ENCODE results near the gene EML5. TPM values are rescaled to one million over a fixed set of nuclear protein-coding genes. Genes with fewer than 3 reads are reported as not detected.

EML5 gene
- total and polyA plus RNA-seq, 2 experiments from 2014 or later: 1.4 TPM; not detected in 1

DNA sequence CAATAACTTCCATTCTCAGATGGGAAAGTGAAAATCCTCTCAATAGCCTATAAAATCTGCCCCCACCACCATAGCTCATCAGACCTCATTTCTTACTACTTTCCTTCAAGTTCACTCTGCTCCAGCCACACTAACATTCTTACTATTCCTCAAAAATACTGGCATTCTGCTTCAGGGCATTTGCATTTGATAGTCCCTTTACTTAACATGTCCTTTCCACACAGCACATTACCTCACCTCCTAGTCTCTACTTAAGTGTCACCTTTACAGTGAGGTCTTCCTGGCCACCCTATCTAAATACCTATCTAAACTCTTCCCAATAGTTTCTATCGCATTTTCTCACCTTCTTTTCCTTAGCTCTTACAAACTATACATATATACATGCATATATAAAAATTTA, 6.8 kb downstream of the EML5 start:
- Histone ChIP-seq H3K4me1 (ENCODE audit: insufficient read depth) (no peaks in the 10 kb centered on the region), H3K36me3 (replicated peaks; ENCODE audit: insufficient read depth, low read depth) (no peaks in the 10 kb centered on the region), H3K4me2 (no peak overlapping the region), H3K27me3 (peaks cover 10% of the 10 kb centered on the region), H3K9me2 (replicated peaks; ENCODE audit: insufficient read depth) (no peaks in the 10 kb centered on the region), H3K4me3 (no peak overlapping the region), H4K20me1 (ENCODE audit: insufficient read depth, poor library complexity, severe bottlenecking) (no peaks in the 10 kb centered on the region), H3K27ac (no peak overlapping the region), H2AFZ (no peak overlapping the region), H3K79me2 (no peaks in the 10 kb centered on the region), H3K9me3 (ENCODE audit: low read depth) (no peaks in the 10 kb centered on the region)
- no peak for DNase-seq (ENCODE audit: low spot score)
- TF ChIP-seq EZH2phosphoT487 (IDR thresholded peaks at IDR 0.05; ENCODE audit: low read depth, severe bottlenecking, unreplicated experiment) (no peak), EZH2 (IDR thresholded peaks at IDR 0.05; ENCODE audit: borderline replicate concordance) (no peak)
- TF ChIP-seq, protein P1, sequence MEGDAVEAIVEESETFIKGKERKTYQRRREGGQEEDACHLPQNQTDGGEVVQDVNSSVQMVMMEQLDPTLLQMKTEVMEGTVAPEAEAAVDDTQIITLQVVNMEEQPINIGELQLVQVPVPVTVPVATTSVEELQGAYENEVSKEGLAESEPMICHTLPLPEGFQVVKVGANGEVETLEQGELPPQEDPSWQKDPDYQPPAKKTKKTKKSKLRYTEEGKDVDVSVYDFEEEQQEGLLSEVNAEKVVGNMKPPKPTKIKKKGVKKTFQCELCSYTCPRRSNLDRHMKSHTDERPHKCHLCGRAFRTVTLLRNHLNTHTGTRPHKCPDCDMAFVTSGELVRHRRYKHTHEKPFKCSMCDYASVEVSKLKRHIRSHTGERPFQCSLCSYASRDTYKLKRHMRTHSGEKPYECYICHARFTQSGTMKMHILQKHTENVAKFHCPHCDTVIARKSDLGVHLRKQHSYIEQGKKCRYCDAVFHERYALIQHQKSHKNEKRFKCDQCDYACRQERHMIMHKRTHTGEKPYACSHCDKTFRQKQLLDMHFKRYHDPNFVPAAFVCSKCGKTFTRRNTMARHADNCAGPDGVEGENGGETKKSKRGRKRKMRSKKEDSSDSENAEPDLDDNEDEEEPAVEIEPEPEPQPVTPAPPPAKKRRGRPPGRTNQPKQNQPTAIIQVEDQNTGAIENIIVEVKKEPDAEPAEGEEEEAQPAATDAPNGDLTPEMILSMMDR (IDR thresholded peaks at IDR 0.05; ENCODE audit: poor library complexity): no peak
- WGBS (ENCODE audit: low lambda C conversion rate, missing lambda C conversion rate): 84% methylated on average over 1 of the region's 1 CpG

DNA sequence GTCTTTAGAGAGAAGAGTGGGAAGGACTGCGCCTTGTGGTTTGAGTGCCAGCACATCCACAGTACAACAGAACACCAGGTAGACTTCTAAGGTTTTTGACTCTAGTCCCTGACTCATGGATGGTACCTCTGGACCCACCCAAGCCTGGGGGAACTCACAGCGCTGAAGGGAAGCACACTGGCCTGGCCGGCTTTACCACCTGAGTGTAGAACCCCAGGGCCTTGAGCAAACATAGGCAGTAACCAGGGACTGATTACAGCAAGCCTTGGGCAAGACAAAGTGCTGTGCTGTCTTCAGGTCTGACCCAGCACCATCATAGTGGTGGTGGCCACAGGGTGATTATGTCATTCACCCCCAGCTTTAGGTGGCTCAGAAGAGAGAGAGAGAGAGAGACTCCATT, 17.2 kb downstream of the EML5 start:
- Histone ChIP-seq H4K20me1 (ENCODE audit: insufficient read depth, poor library complexity, severe bottlenecking) (no peaks in the 10 kb centered on the region), H2AFZ (no peak overlapping the region), H3K79me2 (no peaks in the 10 kb centered on the region), H3K9me2 (replicated peaks; ENCODE audit: insufficient read depth) (no peaks in the 10 kb centered on the region), H3K4me2 (no peak overlapping the region), H3K27ac (no peak overlapping the region), H3K4me1 (ENCODE audit: insufficient read depth) (no peaks in the 10 kb centered on the region), H3K27me3 (no peaks in the 10 kb centered on the region), H3K4me3 (no peak overlapping the region), H3K36me3 (replicated peaks; ENCODE audit: insufficient read depth, low read depth) (no peaks in the 10 kb centered on the region), H3K9me3 (ENCODE audit: low read depth) (no peaks in the 10 kb centered on the region)
- TF ChIP-seq EZH2phosphoT487 (IDR thresholded peaks at IDR 0.05; ENCODE audit: low read depth, severe bottlenecking, unreplicated experiment): no peak
- TF ChIP-seq, protein P1 (IDR thresholded peaks at IDR 0.05; ENCODE audit: poor library complexity): no peak
- TF ChIP-seq EZH2 (IDR thresholded peaks at IDR 0.05; ENCODE audit: borderline replicate concordance): no peak
- DNase-seq (ENCODE audit: low spot score): no peak
- WGBS (ENCODE audit: low lambda C conversion rate, missing lambda C conversion rate): 90% methylated on average over 3 of the region's 3 CpGs

DNA sequence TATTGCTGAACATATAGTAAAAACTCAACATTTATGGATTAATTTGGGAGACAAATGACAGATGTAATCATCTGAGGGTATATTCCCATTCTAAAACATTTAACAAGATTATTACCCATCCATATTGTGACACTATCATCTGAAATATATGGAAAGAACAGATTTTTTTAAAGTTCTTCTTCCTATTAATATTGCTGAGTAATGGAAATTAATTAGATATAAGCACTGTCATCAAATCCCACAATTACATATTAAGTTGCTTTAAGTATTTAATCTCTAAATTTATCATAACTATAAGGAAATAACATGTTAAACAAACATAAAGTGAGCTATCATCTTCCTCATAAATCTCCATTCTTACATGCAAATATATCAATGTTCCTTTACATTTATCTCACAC, 22.0 kb downstream of the EML5 start:
- no peaks in the 10 kb centered on the region for H4K20me1 ChIP-seq (ENCODE audit: insufficient read depth, poor library complexity, severe bottlenecking)
- TF ChIP-seq, protein P1 (IDR thresholded peaks at IDR 0.05; ENCODE audit: poor library complexity): no peak
- TF ChIP-seq EZH2phosphoT487 (IDR thresholded peaks at IDR 0.05; ENCODE audit: low read depth, severe bottlenecking, unreplicated experiment) (no peak), EZH2 (IDR thresholded peaks at IDR 0.05; ENCODE audit: borderline replicate concordance) (no peak)

DNA sequence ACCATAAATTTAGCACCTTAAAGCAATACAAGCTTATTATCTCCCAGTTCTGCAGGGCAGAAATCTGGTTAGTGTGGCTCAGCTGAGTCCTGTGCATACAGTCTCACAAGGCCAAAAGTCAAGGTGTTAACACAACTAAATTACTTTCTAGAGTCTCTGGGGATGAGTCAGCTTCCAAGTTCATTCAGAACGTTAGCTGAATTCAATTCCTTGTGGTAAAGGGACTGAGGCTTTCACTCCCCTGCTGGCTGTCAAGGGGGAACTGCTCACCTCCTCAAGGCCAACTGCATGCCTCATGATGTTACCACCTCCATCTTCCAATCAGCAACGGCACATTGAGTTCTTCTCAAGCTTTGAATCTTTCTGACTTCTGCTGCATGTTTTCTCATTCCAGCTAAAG, 27.6 kb downstream of the EML5 start:
- H3K36me3 ChIP-seq (replicated peaks; ENCODE audit: insufficient read depth, low read depth): no peaks in the 10 kb centered on the region
- no peaks in the 10 kb centered on the region for H3K79me2 ChIP-seq
- no peak overlapping the region for H2AFZ ChIP-seq
- H3K27me3 ChIP-seq: no peaks in the 10 kb centered on the region
- DNase-seq (ENCODE audit: low spot score): no peak
- H3K4me3 ChIP-seq: no peak overlapping the region
- WGBS (ENCODE audit: low lambda C conversion rate, missing lambda C conversion rate): 61% methylated on average over 2 of the region's 2 CpGs
- no peak for TF ChIP-seq EZH2phosphoT487 (IDR thresholded peaks at IDR 0.05; ENCODE audit: low read depth, severe bottlenecking, unreplicated experiment)
- TF ChIP-seq, protein P1 (IDR thresholded peaks at IDR 0.05; ENCODE audit: poor library complexity): no peak
- no peak for TF ChIP-seq EZH2 (IDR thresholded peaks at IDR 0.05; ENCODE audit: borderline replicate concordance)
- no peak overlapping the region for H3K27ac ChIP-seq
- H3K4me2 ChIP-seq: no peak overlapping the region
- no peaks in the 10 kb centered on the region for H3K9me2 ChIP-seq (replicated peaks; ENCODE audit: insufficient read depth)
- peaks cover 3% of the 10 kb centered on the region for H3K9me3 ChIP-seq (ENCODE audit: low read depth)
- H4K20me1 ChIP-seq (ENCODE audit: insufficient read depth, poor library complexity, severe bottlenecking): no peaks in the 10 kb centered on the region
- no peaks in the 10 kb centered on the region for H3K4me1 ChIP-seq (ENCODE audit: insufficient read depth)

More for the DNA sequence above, 22.0 kb downstream of the EML5 start:
- Histone ChIP-seq H2AFZ (no peak overlapping the region), H3K27ac (no peak overlapping the region), H3K36me3 (replicated peaks; ENCODE audit: insufficient read depth, low read depth) (no peaks in the 10 kb centered on the region), H3K79me2 (no peaks in the 10 kb centered on the region), H3K4me1 (ENCODE audit: insufficient read depth) (no peaks in the 10 kb centered on the region), H3K27me3 (no peaks in the 10 kb centered on the region), H3K9me2 (replicated peaks; ENCODE audit: insufficient read depth) (no peaks in the 10 kb centered on the region), H3K4me2 (no peak overlapping the region), H3K9me3 (ENCODE audit: low read depth) (peaks cover 3% of the 10 kb centered on the region), H3K4me3 (no peak overlapping the region)
- no peak for DNase-seq (ENCODE audit: low spot score)
